Thyroid gland (tissue), 4 donors: ENCODE measurements around the gene TCERG1L. TPM values are rescaled to one million over a fixed set of nuclear protein-coding genes. Genes with fewer than 3 reads are reported as not detected.

Source experiments
- DNase-seq, 2 donors: peaks; one replicate each; pipeline ENCODE4 v3.0.0-alpha.2; 2019
- H3K27ac ChIP-seq, 3 donors: fragments of 200-600 bp; sonication (generic); 1 replicate in 2 of 3; 2 replicates in 1 of 3; pipeline ENCODE4 v1.5.1; 2016 to 2019; ENCODE audit warnings: mild to moderate bottlenecking in 1 of 3, moderate library complexity in 1 of 3
- H3K27me3 ChIP-seq: fragments of 200-600 bp; sonication (generic); one replicate; pipeline ENCODE4 v1.5.1; 2019
- H3K36me3 ChIP-seq, 2 donors: fragments of 200-600 bp; sonication (generic); one replicate each; pipeline ENCODE4 v1.5.1; 2016 to 2019
- H3K4me1 ChIP-seq, 2 donors: fragments of 200-600 bp; sonication (generic); one replicate each; pipeline ENCODE4 v1.5.1; 2017 to 2019
- H3K4me3 ChIP-seq, 3 donors: fragments of 200-600 bp; sonication (generic); replicated peaks in 1 of 3; 1 replicate in 2 of 3; 2 replicates in 1 of 3; pipeline ENCODE4 v1.5.1; 2016; ENCODE audit warnings: mild to moderate bottlenecking in 1 of 3
- H3K9me3 ChIP-seq: fragments of 200-600 bp; sonication (generic); one replicate; pipeline ENCODE4 v1.5.1; 2017
- CTCF ChIP-seq, 6 experiments: fragments of 200-600 bp in 3 of 6; fragments of 450-650 bp in 3 of 6; sonication (generic) in 3 of 6; IDR thresholded peaks; one replicate each; pipeline ENCODE4 v1.5.1; 2016 to 2019; ENCODE audit warnings: antibody characterized with exemption in 6 of 6, mild to moderate bottlenecking in 2 of 6, inconsistent platforms in 1 of 6, moderate library complexity in 1 of 6
- POLR2A ChIP-seq, 2 donors: fragments of 450-650 bp; IDR thresholded peaks; one replicate each; pipeline ENCODE4 v1.6.1; 2017; ENCODE audit warnings: antibody characterized with exemption in 2 of 2, mild to moderate bottlenecking in 2 of 2, moderate library complexity in 1 of 2
- WGBS, 2 donors: methylation state at CpG; one replicate each; pipeline ENCODE4 v1.1.5; 2017; 5-methylcytosine and 5-hydroxymethylcytosine counted together
- intact Hi-C: fragments of 100-400 bp; cut with DNase I; formaldehyde crosslinking; loops from one replicate; pipeline ENCODE4 v1.15.1; 2023
- total RNA-seq, 4 donors: library from RNA; depleted of rRNA; stranded (reverse); fragments of >200 nt; gene quantifications; one replicate each; pipeline ENCODE4 v1.2.3, GENCODE V29; 2016

TCERG1L gene
- total RNA-seq, 4 donors from 2014 or later = 4.3 to 23.6 (median 8.2) TPM

GRCh38 chr10:131169146-131169545, 142.4 kb downstream of the TCERG1L start:
- H3K27ac ChIP-seq = peak overlapping the region in 2 of 3 donors; percentile 60 to 73
- H3K27me3 ChIP-seq = no peaks in the 10 kb centered on the region
- H3K4me1 ChIP-seq = peaks cover 22 to 46% of the 10 kb centered on the region in 2 donors
- no peaks in the 10 kb centered on the region for H3K36me3 ChIP-seq
- H3K4me3 ChIP-seq = no peak overlapping the region
- intact Hi-C loops = no loop called here
- 61 to 78% methylated on average over 5 to 7 of the region's 7 CpGs for WGBS, 2 donors
- TF ChIP-seq POLR2A (IDR thresholded peaks at IDR 0.05) (no peak), CTCF (IDR thresholded peaks at IDR 0.05) (no peak)
- no peak for DNase-seq
- H3K9me3 ChIP-seq = no peaks in the 10 kb centered on the region

GRCh38 chr10:131168238-131168875, 143.2 kb downstream of the TCERG1L start:
- Histone ChIP-seq H3K4me1 (peaks cover 20 to 41% of the 10 kb centered on the region in 2 donors), H3K27me3 (no peaks in the 10 kb centered on the region), H3K27ac (no peak overlapping the region), H3K9me3 (no peaks in the 10 kb centered on the region), H3K36me3 (no peaks in the 10 kb centered on the region), H3K4me3 (no peak overlapping the region)
- TF ChIP-seq CTCF (IDR thresholded peaks at IDR 0.05) = no peak
- 78 to 96% methylated on average over 6 to 12 of the region's 17 CpGs for WGBS, 2 donors
- DNase-seq = no peak
- intact Hi-C loops = no loop called here

GRCh38 chr10:131167036-131167860, 144.3 kb downstream of the TCERG1L start:
- no peaks in the 10 kb centered on the region for H3K27me3 ChIP-seq
- H3K4me1 ChIP-seq = peaks cover 20 to 50% of the 10 kb centered on the region in 2 donors
- no peak for TF ChIP-seq POLR2A (IDR thresholded peaks at IDR 0.05)
- TF ChIP-seq CTCF (IDR thresholded peaks at IDR 0.05) = no peak
- intact Hi-C loops = no loop called here
- no peaks in the 10 kb centered on the region for H3K36me3 ChIP-seq
- 93 to 94% methylated on average over 10 to 11 of the region's 13 CpGs for WGBS, 2 donors
- H3K4me3 ChIP-seq = no peak overlapping the region
- H3K9me3 ChIP-seq = no peaks in the 10 kb centered on the region
- DNase-seq = no peak
- no peak overlapping the region for H3K27ac ChIP-seq

DNA sequence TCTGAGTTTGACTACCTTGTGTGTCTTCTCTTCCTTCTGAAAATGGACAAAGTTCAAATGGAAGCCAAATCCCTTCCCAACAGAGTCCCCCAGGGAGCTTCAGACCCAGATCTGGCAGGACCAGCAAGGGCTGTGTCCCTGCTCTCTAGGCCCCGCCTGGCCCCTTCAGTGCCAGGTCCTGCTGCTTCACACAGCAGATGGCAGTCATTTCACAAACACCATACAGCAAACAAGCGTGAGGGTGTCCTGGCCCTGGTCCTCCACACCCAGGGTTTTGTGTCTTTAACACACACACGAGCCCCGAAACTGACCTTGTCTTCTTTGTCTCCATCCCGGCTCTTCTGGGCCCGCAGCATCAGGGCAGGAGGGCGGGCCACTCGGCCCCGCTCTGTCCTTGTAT, 145.0 kb downstream of the TCERG1L start:
- no peak for DNase-seq
- peaks cover 18 to 50% of the 10 kb centered on the region in 2 donors for H3K4me1 ChIP-seq
- intact Hi-C loops = no loop called here
- no peaks in the 10 kb centered on the region for H3K27me3 ChIP-seq
- 93 to 98% methylated on average over 9 of the region's 9 CpGs for WGBS, 2 donors
- H3K4me3 ChIP-seq = no peak overlapping the region
- no peak overlapping the region for H3K27ac ChIP-seq
- H3K9me3 ChIP-seq = no peaks in the 10 kb centered on the region
- no peak for TF ChIP-seq POLR2A (IDR thresholded peaks at IDR 0.05)
- TF ChIP-seq CTCF (IDR thresholded peaks at IDR 0.05) = no peak
- no peaks in the 10 kb centered on the region for H3K36me3 ChIP-seq

- Histone ChIP-seq H3K9me3 (no peaks in the 10 kb centered on the region), H3K4me3 (no peak overlapping the region), H3K27ac (no peak overlapping the region), H3K27me3 (no peaks in the 10 kb centered on the region), H3K36me3 (no peaks in the 10 kb centered on the region), H3K4me1 (peaks cover 13 to 42% of the 10 kb centered on the region in 2 donors)
- no peak for DNase-seq
- no peak for TF ChIP-seq CTCF (IDR thresholded peaks at IDR 0.05)
- no peak for TF ChIP-seq POLR2A (IDR thresholded peaks at IDR 0.05)
- intact Hi-C loops = no loop called here
- 78 to 89% methylated on average over 7 of the region's 7 CpGs for WGBS, 2 donors
Measured at GRCh38 chr10:131165092-131165491, 146.4 kb downstream of the TCERG1L start.
